GM10266 (cell line): Measurements from ENCODE around the gene TRIM36.
A peak's percentile ranks its signal among the peaks of the same experiment; 100 is the strongest.

Experiments used
- DNase-seq: peaks from one replicate; pipeline ENCODE4 v3.0.0; 2012; ENCODE audit errors: extremely low spot score
- CTCF ChIP-seq: IDR thresholded peaks from 2 replicates; pipeline ENCODE4 v1.5.1; 2012; ENCODE audit warnings: mild to moderate bottlenecking, low read depth; ENCODE audit not compliant: control insufficient read depth, insufficient read depth; ENCODE audit errors: missing control alignments

TRIM36 gene

DNA sequence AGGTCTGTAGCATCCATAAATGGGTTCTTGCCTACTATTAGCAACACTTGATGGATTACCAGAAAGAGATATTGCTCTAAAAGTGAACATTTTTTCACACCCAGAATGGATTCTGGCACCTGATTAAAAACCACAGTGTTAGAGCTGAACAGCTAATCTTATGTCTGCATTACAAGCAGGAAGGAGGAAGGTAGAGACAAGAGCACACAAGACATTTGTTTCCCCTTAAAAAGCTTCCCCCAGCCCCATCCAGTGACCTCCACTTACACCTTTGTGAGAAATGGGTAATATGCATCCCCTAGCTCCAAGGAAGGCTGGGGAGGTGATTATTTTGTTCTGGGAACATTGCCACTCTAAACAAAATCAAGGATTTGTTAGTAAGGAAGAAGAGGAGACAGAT lies 12.0 kb upstream of the TRIM36 start:
- no peak for TF ChIP-seq CTCF
- no peak for DNase-seq

GRCh38 chr5:115180165-115180709 lies 10.5 kb upstream of the TRIM36 start:
- TF ChIP-seq CTCF = no peak
- DNase-seq = peak; percentile 50

DNA sequence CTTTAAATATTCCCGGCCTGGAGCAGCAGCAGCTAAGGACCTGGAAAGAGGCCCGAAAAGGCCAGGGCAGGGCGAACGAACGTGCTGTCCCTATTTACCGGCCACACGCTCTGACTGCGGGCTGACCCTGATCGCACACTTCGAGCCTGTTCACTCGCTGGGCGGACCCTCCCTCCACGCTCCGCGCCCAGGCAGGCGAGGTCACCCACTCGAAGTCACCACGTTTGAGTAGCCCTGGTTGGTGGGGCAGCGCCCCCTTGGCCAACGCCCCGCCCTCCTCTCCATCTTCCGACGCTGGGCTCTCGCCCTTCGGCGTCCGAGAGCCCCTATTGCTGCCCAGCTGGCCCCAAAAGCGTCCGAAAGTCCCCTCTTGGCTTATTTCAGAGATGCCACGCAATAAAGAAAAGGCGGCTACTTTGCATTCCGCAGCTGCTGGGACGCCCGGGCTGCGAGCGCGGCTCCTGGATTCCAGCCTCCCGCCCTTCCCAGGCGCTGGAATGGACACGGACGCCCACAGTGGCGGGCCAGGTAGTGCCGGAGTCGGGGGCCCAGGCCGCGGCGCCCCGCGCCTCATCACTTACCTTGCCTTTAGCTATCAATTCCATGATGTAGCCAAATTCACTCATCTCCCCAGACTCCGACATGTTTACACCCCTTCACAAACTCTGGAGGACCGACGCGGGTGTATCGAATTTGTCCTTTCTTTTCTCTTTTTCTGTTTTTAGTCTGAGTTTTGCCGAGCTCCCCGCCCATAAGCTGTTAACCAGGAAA lies 9.9 kb upstream of the TRIM36 start:
- TF ChIP-seq CTCF = no peak
- peak; percentile 45 for DNase-seq

GRCh38 chr5:115179030-115179393 lies 9.3 kb upstream of the TRIM36 start:
- TF ChIP-seq CTCF = no peak
- no peak for DNase-seq

GRCh38 chr5:115170929-115171510 lies 1.3 kb upstream of the TRIM36 start:
- TF ChIP-seq CTCF = no peak
- no peak for DNase-seq

DNA sequence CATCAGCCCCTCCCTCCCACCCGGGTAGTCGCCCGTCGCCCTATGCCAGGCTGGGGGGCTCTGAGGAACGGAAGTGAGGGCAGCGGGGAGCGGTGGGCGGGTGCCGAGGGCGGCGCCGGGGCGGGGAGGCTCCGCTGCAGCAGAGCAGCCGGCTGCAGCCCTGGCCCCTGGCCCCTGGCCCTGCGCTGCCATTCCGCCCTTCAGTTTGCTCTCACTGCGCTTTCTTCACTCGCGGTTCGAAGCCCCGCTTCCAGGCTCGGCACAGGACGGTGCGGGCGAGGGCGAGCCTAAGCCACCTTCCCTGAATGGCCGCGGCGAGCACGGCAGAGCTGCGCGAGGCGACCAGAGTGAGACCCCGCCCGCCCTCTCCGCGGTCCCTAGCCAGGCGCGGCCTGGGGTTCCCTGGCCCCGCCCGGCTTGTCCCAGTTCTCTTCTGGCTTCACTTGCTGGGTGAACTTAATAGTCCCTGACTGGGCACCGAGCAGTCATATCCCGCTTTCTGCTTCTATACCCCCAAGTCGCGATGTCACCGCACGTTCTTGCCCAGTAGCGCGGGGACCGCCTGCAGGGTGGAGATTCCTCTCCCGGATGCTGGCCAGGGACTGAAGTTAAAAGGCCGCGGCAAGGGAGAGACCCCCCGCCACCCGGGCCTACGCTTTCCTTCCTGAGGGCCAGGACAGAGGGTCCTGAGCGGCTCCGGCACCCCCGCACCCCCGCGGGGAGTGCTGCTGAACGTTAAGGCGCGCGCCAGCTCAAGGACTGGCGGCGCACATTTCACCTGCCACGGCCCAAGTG lies 623 bp upstream of the TRIM36 start:
- no peak for TF ChIP-seq CTCF
- DNase-seq = no peak
